Measurements from ENCODE around the gene RAB12.

The RAB12 gene

DNA sequence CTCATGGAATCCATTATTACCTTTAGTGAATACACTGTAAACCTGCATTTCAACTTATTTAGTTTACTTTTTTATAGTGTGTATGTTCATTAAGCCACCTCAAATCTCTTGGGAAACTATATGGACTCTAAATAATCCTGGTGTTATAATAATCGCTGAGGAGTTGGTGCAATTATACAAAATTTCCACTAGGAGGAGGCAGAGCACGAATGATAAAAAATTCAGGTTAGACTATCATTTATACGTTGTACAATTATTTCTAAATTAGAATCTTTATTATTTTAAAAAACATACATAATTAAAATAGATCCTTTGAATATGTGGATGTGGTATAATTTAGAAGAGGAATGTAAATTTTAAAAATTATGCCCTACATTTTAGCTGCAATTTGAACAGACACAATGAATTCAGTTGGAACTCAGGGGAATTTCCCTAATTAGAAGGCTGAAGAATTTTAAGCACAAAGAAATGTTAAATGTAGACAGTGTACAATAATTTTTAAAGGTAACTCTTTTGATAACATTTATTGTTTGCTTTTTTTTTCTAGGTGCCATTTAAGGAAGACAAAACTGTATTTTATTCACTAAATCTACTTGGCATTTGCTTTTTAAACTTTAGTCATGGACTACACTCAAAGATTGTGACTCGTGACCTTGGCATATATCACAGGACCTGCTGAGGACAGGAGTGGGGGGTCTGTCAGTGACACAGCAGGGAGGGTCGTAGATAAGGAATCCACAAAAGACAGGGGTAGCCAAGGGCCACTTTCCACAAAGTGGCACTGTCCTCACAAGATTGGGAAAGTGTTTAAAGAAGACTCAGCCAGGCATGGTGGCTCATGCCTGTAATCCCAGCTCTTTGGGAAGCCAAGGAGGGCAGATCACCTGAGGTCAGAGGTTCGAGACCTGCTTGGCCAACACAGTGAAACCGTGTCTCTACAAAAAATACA is 45.5 kb downstream of the RAB12 start:
- DNase-seq, result no peak

DNA sequence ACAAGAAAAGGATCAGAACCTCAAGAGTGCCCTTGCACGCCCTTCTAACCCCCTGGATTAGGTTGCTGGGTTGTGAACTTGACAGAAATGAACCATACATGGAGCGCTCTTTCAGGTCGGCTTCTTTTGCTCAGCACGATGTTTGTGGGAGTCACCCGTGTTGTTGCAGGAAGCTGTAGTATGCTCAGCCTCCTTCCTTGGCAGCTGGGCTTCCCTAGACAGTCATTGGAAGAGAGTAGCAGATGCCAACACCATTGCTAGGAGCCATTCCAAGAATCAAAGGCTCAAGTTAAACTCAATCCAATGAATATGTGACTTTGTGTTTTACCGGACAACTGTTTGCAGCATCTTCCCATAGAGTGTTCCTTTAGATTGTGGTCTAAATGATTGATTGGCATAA is 47.0 kb downstream of the RAB12 start:
- DNase-seq, result no peak

DNA sequence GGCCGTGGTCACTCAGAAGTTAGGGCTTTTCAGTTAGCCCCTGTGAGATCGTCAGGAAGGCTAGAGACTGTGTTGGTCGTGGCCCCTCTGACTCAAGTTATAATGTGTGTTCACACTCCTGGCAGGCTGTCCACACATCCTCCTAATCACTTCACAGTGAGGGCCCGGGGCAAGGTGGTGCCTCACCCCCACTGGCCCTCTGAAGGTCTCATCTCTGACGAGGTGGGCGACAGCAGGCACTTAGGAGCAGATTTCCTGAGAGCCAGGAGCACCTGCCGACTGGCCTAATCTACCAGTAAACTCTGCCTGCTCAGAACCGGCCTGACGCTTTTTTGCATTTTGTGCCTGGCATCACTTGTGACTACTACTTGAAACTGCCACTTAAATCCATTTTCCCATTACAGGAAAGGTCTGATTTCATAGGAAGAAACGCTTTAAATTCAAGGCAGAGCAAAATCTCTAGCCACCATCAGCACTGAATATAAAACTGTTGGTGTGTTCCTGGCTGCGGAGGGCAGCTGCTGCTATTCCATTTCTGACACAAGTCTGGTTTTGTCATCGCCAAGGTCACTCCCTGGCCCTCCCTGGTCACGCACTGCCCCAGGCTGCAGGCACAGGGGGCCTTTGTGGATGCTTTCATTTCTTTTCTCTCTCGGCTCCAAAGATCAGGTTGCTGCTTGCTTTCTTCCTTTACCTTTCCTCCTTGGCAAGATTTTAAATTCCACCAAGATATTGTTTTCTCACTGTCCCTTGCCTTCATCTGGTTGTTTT is 48.0 kb downstream of the RAB12 start:
- DNase-seq, result no peak

DNA sequence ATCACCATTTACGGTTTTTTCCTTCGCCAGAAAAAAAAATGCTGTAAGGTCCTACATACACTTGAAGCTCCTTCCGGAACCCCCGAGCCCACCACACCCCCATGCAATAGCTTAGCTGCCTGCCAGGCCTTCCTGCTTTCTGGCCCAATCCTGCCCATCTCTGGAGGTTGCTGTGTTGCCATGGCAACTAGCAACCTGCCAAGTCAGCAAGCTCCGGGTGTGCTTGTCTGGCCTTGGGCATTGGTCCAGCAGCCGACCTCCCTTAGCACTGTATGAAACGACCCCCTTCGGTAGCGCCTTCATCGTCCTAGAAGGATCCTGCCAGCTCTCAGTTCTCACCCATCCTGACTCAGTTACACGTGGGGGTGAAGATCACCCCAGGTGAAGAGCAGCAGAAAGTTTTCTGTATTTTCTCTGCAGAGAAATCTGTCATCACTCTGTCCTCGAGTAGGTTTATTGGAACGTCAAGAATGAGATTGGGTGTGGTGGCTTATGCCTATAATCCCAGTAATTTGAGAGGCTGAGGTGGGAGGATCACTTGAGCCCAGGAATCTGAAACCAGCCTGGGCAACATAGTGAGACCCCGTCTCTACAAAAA is 48.7 kb downstream of the RAB12 start:
- DNase-seq, result no peak

DNA sequence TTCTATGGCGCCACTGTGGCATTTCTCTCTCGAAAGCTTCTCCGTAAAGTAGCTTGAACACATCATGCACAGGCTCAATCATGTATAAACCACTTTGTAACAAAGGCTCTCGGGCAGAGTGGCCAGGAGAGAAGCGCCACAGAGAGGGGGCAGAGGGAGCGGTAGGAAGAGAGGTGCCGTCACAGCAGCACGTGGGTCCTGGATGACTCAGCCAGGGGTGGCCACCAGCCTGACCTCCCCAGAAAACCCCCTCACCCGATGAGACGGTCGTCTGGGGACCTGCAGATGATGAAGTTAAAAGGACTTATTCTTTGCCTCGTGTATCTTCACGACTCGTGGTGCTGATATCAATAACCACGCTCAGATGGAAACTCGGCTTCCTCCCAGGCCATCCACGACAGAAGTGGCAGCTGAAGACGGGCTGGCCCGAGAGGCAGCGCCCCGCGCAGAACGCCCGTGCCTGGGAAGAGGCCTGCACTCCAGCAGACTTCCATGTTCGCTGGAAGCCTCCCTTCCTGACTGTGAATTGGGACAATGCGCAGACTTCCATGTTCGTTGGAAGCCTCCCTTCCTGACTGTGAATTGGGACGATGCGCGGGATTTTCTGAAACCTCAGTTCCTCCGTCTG is 49.7 kb downstream of the RAB12 start:
- DNase-seq, result no peak

DNA sequence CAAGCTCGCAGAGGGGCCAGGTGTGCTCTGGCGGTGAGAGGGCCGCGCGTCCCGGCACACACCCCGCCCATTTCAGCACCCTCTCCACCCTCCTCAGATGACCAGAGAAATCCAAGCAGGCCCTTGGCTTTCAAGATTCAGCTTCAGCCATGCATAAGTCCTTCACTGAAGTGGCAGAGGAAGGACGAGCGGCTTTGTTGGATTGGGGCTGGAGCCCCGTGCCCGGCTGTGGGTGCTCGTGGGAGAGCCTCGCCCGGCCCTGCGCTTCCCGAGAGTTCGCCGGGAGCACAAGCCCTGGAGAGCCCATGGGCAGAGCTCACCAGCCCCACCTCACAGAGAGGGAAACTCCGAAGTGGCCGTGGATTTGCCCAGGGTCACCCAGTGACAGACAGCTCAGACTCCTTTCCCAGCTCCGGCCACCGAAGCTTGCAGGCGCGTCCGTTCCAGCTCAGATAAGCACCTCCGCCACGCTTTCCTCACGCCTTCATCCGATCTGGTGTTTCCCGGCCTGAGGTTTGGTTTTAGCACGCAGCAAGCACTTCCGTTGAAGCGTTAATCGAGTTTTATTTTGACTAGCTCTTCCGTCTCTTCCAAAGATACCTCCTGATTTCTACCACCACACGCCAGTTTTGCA is 50.5 kb downstream of the RAB12 start:
- no peak for DNase-seq

DNA sequence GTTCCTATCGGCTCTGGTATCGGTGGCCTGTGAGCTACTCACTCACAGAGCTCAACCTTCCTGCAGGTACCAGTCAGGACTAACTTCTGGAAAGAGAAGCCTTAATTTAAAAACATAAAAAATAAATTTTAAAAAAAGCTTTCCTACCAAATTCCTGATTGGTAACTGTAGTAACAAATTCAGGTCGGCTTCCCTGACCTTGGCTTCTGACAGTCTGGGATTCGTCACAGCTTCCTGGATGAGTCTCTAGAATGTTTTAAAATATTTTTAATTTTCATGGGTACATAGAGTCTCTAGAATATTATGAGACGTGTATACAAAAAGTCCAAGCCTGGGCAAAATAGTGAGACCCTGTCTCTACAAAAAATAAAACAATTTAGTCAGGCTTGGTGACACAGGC is 51.1 kb downstream of the RAB12 start:
- no peak for DNase-seq

DNA sequence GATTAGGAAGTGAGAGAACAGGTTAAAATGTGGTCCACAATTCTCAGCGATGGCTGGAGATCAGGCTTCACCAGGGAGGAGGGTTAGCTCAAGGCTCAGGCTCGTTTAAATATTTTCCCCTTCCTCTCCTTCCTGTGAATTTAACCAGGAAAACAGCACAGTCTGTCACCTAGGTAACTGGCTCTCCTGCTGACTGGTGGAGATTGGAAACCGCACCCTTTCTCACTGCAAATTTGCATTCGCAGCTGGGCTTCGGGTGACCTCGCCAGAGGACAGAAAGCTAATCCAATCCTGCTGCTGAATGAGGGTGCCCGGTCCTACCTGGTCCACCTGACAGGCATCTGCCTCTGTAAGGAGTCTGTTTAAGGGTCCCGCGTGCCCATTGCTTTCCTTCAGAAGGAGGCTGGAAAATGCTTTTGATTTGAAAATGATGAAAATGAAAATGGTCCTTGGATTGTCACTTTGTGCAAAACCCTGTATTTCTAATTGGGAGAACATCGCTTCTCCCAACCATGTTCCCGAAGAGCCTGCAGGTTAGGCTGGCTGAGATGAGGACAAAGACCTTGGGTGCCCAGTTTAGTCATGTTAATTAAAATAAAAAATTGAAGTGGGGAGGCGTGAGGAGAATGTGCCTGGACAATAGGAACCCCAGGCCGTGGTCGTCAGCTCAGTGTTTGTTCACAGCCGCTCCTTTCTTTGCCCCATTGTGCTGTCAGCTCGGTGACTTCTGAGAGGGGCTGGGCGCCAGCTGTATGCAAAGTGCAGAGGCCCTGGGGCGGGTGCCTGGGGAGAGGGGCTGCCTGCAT is 52.7 kb downstream of the RAB12 start:
- no peak for DNase-seq

DNA sequence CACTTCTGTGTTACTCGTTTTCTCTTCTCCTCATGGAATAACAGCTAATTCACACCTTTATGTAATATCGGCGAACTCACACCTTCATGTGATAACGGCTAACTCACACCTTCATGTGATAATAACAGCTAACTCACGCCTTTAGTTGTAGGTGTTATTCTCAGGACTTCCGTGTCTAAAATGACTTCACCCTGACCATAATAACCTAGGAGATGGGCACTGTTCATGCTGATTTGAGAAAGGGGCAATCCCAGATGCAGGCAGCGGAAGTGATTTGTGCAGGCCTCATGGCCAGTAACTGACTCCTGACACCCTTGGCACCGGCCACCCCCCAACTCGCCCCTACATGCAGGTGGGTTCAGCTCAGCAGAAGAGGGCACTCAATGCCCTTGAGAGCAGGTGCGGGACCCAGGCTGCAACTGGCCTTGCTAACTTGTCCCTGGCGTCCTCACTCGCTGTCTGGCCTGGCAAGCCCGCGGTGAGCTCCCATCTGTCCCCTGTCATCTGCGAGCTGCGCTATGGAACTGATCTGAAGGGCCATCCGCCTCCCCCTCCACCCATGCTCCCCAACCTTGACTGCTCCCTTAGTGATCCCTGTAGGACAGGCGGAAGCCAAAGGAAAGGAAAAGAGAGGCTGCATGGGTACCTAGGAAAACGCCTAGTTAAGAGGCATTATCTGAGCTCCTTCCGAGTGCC is 53.5 kb downstream of the RAB12 start:
- DNase-seq, result no peak

DNA sequence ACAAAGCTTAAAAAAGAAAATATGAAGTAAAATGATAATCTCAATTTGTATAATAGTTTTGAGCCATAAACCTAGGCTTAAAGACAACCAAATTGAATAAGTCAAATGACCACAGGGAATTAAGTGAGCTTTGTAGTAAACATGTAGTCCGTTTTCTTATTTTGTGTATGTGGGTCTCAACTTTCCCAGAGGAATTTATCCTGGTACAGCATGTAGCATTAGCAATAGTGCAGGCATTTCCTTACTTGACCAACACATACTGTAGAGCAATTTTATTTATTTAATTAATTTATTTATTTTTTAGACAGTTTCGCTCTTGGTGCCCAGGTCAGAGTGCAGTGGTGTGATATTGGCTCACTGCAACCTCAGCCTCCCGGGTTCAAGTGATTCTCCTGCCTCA is 58.6 kb downstream of the RAB12 start:
- no peak for DNase-seq

DNA sequence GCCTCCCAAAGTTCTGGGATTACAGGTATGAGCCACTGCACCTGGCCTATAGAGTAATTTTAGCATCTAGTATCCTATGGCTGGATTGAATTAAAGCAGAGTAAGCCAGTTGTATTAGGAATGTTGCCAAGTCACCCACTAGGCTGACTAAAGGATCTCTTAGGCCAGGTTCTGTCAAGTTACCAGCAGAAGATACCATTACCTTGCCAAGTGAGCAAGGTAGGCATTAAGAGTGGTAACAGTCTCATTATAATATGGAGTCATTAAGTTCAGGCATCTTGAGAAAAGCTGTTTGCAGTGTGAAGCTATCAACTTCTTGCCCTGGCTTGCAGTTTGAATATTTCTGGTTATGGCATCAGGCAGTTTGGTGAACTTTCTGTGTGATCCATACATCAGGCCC is 59.1 kb downstream of the RAB12 start:
- DNase-seq, result no peak

DNA sequence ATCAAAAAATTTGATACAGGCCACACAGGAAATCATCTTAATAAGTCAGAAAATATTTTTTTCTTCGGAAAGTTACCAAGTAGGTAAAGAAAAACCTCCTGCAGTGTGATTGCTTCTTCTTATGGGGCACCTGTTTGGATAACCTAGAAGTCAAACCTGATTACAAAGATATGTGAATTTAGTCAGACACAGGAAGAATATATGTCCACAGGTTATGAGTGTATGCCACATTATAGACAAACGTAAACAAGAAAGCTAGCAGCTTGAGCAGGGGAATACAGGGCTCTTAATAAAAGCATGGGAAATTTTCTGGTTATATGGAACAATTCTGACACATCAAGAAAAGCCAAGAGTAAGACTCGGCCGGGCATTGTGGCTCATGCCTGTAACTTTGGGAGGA is 60.3 kb downstream of the RAB12 start:
- DNase-seq, result no peak

DNA sequence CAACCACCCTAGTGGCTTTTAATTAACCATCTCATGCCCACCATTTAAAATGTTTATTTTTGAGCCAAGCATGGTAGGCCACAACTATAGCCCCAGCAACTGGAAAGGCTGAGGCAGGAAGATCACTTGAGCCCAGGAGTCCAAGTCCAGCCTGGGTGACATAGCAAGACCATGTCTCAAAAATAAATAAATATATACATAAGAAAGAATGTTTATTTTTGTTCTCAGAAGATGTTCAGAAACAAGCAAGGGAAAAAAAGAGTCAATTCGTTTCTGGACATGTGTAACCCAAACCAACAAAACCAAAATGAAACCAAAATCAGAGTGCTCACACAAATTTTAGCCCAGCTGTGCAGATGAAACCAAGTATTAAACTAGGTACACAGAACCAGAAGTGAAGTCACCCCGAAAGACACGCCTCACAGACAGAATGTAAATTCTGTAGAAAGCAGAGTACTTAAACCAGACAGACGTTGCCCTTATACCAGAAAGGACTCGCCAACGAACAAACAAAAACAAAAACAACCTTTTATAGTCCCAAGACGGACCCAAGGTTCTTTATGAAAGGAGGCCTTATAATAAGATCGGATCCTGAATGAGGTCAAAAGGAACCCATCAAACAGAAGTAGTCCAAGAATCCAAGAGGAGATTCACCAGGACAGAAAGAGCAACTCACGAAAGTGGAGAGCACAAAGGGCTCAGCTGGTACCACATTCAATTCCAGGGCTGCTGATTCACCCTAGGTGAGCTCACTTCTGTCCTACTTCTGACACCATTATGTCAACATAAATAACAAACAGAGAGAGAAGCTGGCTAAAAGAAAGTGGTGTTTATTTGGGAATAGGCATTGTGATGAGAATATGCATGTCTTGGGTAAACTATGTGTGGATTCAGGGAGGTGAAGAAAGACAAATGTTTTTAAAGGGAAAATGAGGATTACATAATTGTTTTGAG is 64.3 kb downstream of the RAB12 start:
- no peak for DNase-seq

DNA sequence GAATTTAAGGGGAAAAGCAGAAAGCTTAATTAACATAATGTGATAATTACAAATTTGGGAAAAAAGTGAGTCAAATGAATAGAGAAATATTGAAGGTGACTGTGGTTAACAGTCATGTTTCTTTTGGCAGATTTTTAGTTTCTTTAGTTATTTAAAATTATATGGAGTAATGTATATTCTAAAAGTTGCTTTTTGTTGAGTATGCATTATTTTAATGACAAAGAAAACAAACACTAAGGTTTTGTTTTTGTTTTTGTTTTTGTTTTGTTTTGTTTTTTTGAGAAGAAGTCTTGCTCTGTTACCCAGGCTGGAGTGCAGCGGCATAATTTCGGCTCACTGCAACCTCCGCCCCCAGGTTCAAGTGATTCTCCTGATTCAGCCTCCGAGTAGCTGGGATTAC is 65.8 kb downstream of the RAB12 start:
- DNase-seq, result no peak

DNA sequence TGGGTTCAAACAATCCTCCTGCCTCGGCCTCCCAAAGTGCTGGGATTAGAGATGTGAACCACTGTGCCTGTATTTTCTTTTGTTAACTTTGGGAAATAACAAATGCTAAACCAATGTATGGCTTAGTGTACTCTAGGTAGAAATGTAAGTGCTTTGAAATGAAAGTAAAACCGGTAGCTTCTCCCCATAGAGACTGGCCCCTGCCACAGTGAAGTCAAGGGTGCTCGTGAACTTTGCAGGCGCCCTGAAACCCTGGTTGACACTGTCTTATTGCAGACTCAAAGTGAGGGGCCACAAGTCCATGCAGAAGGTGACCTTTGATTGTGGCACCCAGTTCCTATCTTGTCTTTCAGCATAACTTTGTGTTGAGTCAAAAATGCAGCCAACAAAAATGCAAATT is 72.0 kb downstream of the RAB12 start:
- DNase-seq, result no peak

DNA sequence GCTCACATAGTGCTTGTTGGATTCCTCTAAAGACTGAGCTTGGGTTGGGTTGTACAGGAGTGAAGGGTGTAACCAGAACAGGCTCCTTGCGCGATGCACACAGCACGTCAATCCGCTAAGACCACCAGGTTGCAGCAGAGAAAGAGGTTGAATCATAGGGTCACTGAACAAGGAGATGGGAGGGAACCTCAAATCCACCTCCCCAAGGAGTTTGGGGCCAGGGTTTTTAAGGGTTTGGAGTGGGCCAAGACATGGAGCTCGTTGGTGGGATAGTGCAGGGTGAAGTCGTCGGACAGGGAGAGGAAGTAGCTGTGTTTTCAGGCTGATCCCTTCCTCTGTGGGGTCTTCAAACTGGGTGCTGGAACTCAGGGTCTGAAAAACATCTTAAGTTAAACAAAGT is 75.3 kb downstream of the RAB12 start:
- DNase-seq, result no peak

DNA sequence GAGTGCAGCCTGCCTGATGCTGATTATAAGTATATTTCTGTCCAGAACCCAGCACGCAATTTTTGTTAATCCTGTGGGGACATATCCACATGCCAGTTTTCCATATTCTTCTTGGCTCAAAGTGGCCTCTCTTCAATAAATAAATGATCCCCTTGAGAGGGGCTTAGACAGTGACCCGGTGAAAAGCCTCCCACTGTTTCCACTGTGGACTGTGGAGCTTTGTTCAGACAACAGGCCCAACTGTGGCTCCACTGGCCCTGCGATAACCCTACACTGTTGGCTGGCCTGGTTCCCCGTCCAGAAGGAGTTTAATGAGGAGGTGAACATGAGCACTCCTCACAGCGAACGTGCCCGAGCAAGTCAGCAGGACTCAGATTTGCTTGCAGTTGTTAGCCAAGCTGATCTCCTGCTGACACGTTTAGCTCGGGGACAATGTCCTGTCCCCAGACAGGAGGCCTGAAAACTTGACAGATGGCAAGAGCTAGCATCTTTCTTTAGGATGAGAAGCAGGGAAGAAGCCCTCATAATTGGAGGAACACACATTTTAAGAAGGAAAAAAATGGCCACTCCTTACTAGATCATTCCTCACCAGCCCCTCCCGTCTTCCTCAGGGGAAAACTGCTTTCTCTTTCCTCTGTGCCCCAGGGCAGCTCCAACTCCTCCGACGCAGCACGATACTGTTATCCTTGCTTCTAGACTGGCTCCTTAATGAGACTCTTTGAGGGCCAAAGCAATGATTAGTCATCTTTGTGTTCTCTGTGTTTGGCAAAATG is 76.1 kb downstream of the RAB12 start:
- DNase-seq, result no peak

DNA sequence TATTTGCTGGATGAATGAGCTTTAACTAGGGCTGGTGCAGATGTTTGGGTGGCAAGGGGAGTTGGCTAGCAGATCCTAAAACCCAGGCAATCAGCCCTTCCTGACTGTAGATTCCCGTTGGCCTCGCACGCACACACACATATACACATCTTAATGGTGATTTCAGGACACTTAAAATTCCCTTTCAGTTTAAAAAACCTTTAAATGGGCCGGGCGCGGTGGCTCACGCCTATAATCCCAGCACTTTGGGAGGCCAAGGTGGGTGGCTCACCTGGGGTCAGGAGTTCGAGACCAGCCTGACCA is 76.6 kb downstream of the RAB12 start:
- no peak for DNase-seq

DNA sequence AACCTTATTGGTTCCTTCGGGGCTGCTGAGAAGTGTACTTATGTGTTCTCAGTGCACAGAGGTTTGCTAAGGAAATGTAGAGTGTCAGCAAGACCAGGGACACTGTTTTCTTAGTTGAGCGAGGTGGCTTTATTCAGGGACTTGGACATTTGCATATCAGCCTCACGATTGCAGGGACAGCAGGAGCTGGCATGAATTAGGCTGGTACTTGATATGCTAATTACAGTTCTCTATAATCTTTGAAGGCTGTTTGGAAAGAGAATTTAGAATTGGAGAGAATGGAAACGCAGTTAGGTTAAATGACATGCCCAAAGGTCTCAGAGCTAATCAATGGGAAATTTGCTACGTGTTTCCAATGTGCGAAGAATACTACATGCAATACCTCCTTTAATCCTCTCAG is 77.4 kb downstream of the RAB12 start:
- DNase-seq, result no peak
